ENCODE data around the gene PASK. TPM values are rescaled to one million over a fixed set of nuclear protein-coding genes. Genes with fewer than 3 reads are reported as not detected.

The PASK gene
- total RNA-seq, 1 experiment from 2014 or later = 45.8 TPM

- intact Hi-C loops (cut with micrococcal nuclease) = no loop called here
These were observed 8.8 kb downstream of the PASK start for GRCh38 chr2:241140445-241140840.

More at GRCh38 chr2:241140445-241140840, 8.8 kb downstream of the PASK start:
- no peaks in the 10 kb centered on the region for H3K4me1 ChIP-seq (ENCODE audit: control insufficient read depth in 1 of 2, insufficient read depth in 2 of 2, low read length in 2 of 2)
- H3K36me3 ChIP-seq (ENCODE audit: control insufficient read depth in 1 of 2, insufficient read depth in 2 of 2, low read length in 2 of 2) = peaks cover under 1 to 4% of the 10 kb centered on the region in 2 experiments; a peak in 3 of 4 replicates
- H4K20me1 ChIP-seq (ENCODE audit: insufficient read depth) = no peaks in the 10 kb centered on the region
- H3K9me2 ChIP-seq (ENCODE audit: insufficient read depth) = no peaks in the 10 kb centered on the region
- ChIA-PET CTCF (no interaction called here), POLR2A (interaction anchor here (1.7 kb wide), 1 partner anchor 10 kb away, joined by 4 read pairs; the partner anchor contains the start of gene PPP1R7), RAD21 (ENCODE audit: low non-redundant PET in 1 of 2, low total read pairs in 2 of 2, uncharacterized antibody in 2 of 2, unreplicated experiment in 2 of 2) (no interaction called here)
- DNase-seq (ENCODE audit: low read depth, low spot score) (no peak), ATAC-seq (no peak)
- H3K27ac ChIP-seq (ENCODE audit: low read depth, low read length) = no peak overlapping the region
- no peak overlapping the region for H3K4me3 ChIP-seq (replicated peaks in 1 of 2; ENCODE audit: low read depth in 1 of 2, low read length in 2 of 2)
- TF ChIP-seq CBX3 (IDR thresholded peaks at IDR 0.05; ENCODE audit: low read depth) (no peak), TCF7L2 (IDR thresholded peaks at IDR 0.05; ENCODE audit: borderline replicate concordance, extremely low read depth, insufficient read depth, insufficient read length) (no peak), SRF (IDR thresholded peaks at IDR 0.05; ENCODE audit: low read depth) (no peak), ELF1 (IDR thresholded peaks at IDR 0.05; ENCODE audit: borderline replicate concordance, low read depth) (no peak), ZBTB33 (IDR thresholded peaks at IDR 0.05; ENCODE audit: extremely low read depth, insufficient replicate concordance, low read length) (no peak), MAX (IDR thresholded peaks at IDR 0.05) (no peak)
- no peak overlapping the region for H3K4me2 ChIP-seq (ENCODE audit: low read length)
- peaks cover 11% of the 10 kb centered on the region; the same call in 1 of the 2 replicates for H3K79me2 ChIP-seq (ENCODE audit: insufficient read depth, low read length)
- H3K9me3 ChIP-seq (ENCODE audit: control insufficient read depth in 1 of 2, insufficient read depth in 1 of 2, low read depth in 1 of 2, low read length in 2 of 2) = no peaks in the 10 kb centered on the region
- no peaks in the 10 kb centered on the region for H3K27me3 ChIP-seq (ENCODE audit: insufficient read depth, low read length)
- H2AFZ ChIP-seq (ENCODE audit: low read depth, low read length, poor library complexity, severe bottlenecking) = no peak overlapping the region
- H3K9ac ChIP-seq (ENCODE audit: low read length) = no peak overlapping the region
- BruUV-seq (replicated peaks) = no TSS peak

All from HCT116 (cell line).